ENCODE measurements around the gene AFF3. TPM values are rescaled to one million over a fixed set of nuclear protein-coding genes. Genes with fewer than 3 reads are reported as not detected.

Gene AFF3
- total and polyA plus RNA-seq, 4 donors, result 4.2 to 90.9 (median 14.6) TPM

- Histone ChIP-seq H3K27ac (ENCODE audit: low read depth in 1 of 2, low read length in 1 of 2) (peak overlapping the region in 1 of 2 donors; percentile 5), H3K4me1 (ENCODE audit: control insufficient read depth in 5 of 5, insufficient read depth in 5 of 5, low read length in 5 of 5) (peaks cover 0 to 57% (median 20%) of the 10 kb centered on the region in 5 donors), H3K4me3 (no peak overlapping the region), H3K9ac (ENCODE audit: insufficient read depth in 1 of 2, low read length in 2 of 2) (no peak overlapping the region), H3K9me3 (ENCODE audit: control insufficient read depth in 4 of 4, insufficient read depth in 3 of 4, low read length in 3 of 4) (no peaks in the 10 kb centered on the region), H3K27me3 (ENCODE audit: control insufficient read depth in 3 of 3, insufficient read depth in 3 of 3, low read length in 2 of 3) (no peaks in the 10 kb centered on the region), H3K36me3 (ENCODE audit: control insufficient read depth in 4 of 4, insufficient read depth in 4 of 4, low read length in 4 of 4) (peaks cover 0 to 4% (median 0%) of the 10 kb centered on the region in 4 donors)
- no peak for TF ChIP-seq CTCF (IDR thresholded peaks at IDR 0.05; ENCODE audit: control extremely low read depth, extremely low read depth)
- no peak for ATAC-seq (ENCODE audit: insufficient read depth, low FRiP score)
- DNase-seq, result peak in 2 of 3 donors; percentile 61 to 71
- WGBS, 2 donors, result 31 to 36% methylated on average over 4 of the region's 4 CpGs
Observed at GRCh38 chr2:100070078-100070477, 72.3 kb downstream of the AFF3 start.

- Histone ChIP-seq H3K4me3 (no peak overlapping the region), H3K36me3 (ENCODE audit: control insufficient read depth in 4 of 4, insufficient read depth in 4 of 4, low read length in 4 of 4) (peaks cover 0 to 4% (median 0%) of the 10 kb centered on the region in 4 donors), H3K27ac (ENCODE audit: low read depth in 1 of 2, low read length in 1 of 2) (peak overlapping the region in 1 of 2 donors; percentile 26), H3K27me3 (ENCODE audit: control insufficient read depth in 3 of 3, insufficient read depth in 3 of 3, low read length in 2 of 3) (no peaks in the 10 kb centered on the region), H3K4me1 (ENCODE audit: control insufficient read depth in 5 of 5, insufficient read depth in 5 of 5, low read length in 5 of 5) (peaks cover 0 to 58% (median 14%) of the 10 kb centered on the region in 5 donors), H3K9ac (ENCODE audit: insufficient read depth in 1 of 2, low read length in 2 of 2) (no peak overlapping the region), H3K9me3 (ENCODE audit: control insufficient read depth in 4 of 4, insufficient read depth in 3 of 4, low read length in 3 of 4) (no peaks in the 10 kb centered on the region)
- no peak for DNase-seq
- ATAC-seq (ENCODE audit: insufficient read depth, low FRiP score), result no peak
- no peak for TF ChIP-seq CTCF (IDR thresholded peaks at IDR 0.05; ENCODE audit: control extremely low read depth, extremely low read depth)
- 90 to 98% methylated on average over 4 of the region's 4 CpGs for WGBS, 2 donors
Observed at GRCh38 chr2:100068395-100068794, 74.0 kb downstream of the AFF3 start.

GRCh38 chr2:100067784-100068183 is 74.6 kb downstream of the AFF3 start:
- H3K36me3 ChIP-seq (ENCODE audit: control insufficient read depth in 4 of 4, insufficient read depth in 4 of 4, low read length in 4 of 4), result no peaks in the 10 kb centered on the region
- H3K27me3 ChIP-seq (ENCODE audit: control insufficient read depth in 3 of 3, insufficient read depth in 3 of 3, low read length in 2 of 3), result no peaks in the 10 kb centered on the region
- WGBS, 2 donors, result 58 to 82% methylated on average over 6 of the region's 6 CpGs
- peaks cover 0 to 58% (median 14%) of the 10 kb centered on the region in 5 donors for H3K4me1 ChIP-seq (ENCODE audit: control insufficient read depth in 5 of 5, insufficient read depth in 5 of 5, low read length in 5 of 5)
- no peak overlapping the region for H3K9ac ChIP-seq (ENCODE audit: insufficient read depth in 1 of 2, low read length in 2 of 2)
- no peak for TF ChIP-seq CTCF (IDR thresholded peaks at IDR 0.05; ENCODE audit: control extremely low read depth, extremely low read depth)
- ATAC-seq (ENCODE audit: insufficient read depth, low FRiP score), result no peak
- H3K27ac ChIP-seq (ENCODE audit: low read depth in 1 of 2, low read length in 1 of 2), result no peak overlapping the region
- DNase-seq, result no peak
- H3K4me3 ChIP-seq, result no peak overlapping the region
- H3K9me3 ChIP-seq (ENCODE audit: control insufficient read depth in 4 of 4, insufficient read depth in 3 of 4, low read length in 3 of 4), result no peaks in the 10 kb centered on the region

GRCh38 chr2:100066856-100067255 is 75.5 kb downstream of the AFF3 start:
- H3K4me1 ChIP-seq (ENCODE audit: control insufficient read depth in 5 of 5, insufficient read depth in 5 of 5, low read length in 5 of 5), result peaks cover 0 to 58% (median 14%) of the 10 kb centered on the region in 5 donors
- no peak overlapping the region for H3K27ac ChIP-seq (ENCODE audit: low read depth in 1 of 2, low read length in 1 of 2)
- DNase-seq, result no peak
- no peaks in the 10 kb centered on the region for H3K27me3 ChIP-seq (ENCODE audit: control insufficient read depth in 3 of 3, insufficient read depth in 3 of 3, low read length in 2 of 3)
- no peaks in the 10 kb centered on the region for H3K9me3 ChIP-seq (ENCODE audit: control insufficient read depth in 4 of 4, insufficient read depth in 3 of 4, low read length in 3 of 4)
- H3K9ac ChIP-seq (ENCODE audit: insufficient read depth in 1 of 2, low read length in 2 of 2), result no peak overlapping the region
- 63 to 77% methylated on average over 5 of the region's 5 CpGs for WGBS, 2 donors
- no peak for TF ChIP-seq CTCF (IDR thresholded peaks at IDR 0.05; ENCODE audit: control extremely low read depth, extremely low read depth)
- H3K4me3 ChIP-seq, result no peak overlapping the region
- no peak for ATAC-seq (ENCODE audit: insufficient read depth, low FRiP score)
- peaks cover 0 to 2% (median 0%) of the 10 kb centered on the region in 4 donors for H3K36me3 ChIP-seq (ENCODE audit: control insufficient read depth in 4 of 4, insufficient read depth in 4 of 4, low read length in 4 of 4)

Measured in lung (tissue), 12 donors.